K562 (cell line): ENCODE results near the gene NECTIN2. TPM values are rescaled to one million over a fixed set of nuclear protein-coding genes. Genes with fewer than 3 reads are reported as not detected.

Experiments
- ATAC-seq: fragments of 200-7000 bp; cut with Tn5 transposase; 3 replicates; pipeline ENCODE4 v1.9.1; 2020; ENCODE audit warnings: moderate library complexity
- BruUV-seq: library from RNA; stranded (reverse); fragments of 400-500 nt; replicated peaks from 2 replicates; lab custom pipeline; 2021; lab: Mats Ljungman, UMichigan
- CTCF ChIA-PET: fragments of 300-600 bp; formaldehyde crosslinking; extraction: SDS; loops from one replicate; lab custom pipeline; 2021; ENCODE audit warnings: low intra/inter-chr PET ratio; lab: Yijun Ruan, JAX
- POLR2A ChIA-PET: fragments of 300-600, 350-650 bp; sonication (Branson Sonifier 250); formaldehyde crosslinking; extraction: SDS; loops from one replicate; lab custom pipeline; 2021; ENCODE audit warnings: antibody characterized with exemption, inconsistent platforms; lab: Yijun Ruan, JAX
- DNase-seq, 4 experiments: peaks; one replicate each; pipeline versions ENCODE4 v3.0.0 to v3.0.0-alpha.2; 2011 to 2018; ENCODE audit warnings: low spot score in 3 of 4, mixed read lengths in 3 of 4; ENCODE audit errors: extremely low read depth in 1 of 4
- FAIRE-seq: peaks from 2 replicates; lab custom pipeline; 2011; peaks lifted over from hg19 to GRCh38; lab: Jason Lieb, UNC
- H2AFZ ChIP-seq: 2 replicates; pipeline ENCODE4 v1.6.0; 2011; ENCODE audit warnings: low read depth, low read length, control low read depth, inconsistent platforms
- H3K27ac ChIP-seq: fragments of 200-600 bp; 3 replicates; pipeline ENCODE4 v1.8.0; 2011; ENCODE audit warnings: low read depth, mild to moderate bottlenecking, control low read depth, inconsistent platforms, low read length, moderate library complexity, mixed read lengths; ENCODE audit errors: extremely low read depth
- H3K27me3 ChIP-seq, 2 experiments: fragments of 300-600 bp in 1 of 2; 2 replicates in 1 of 2; 3 replicates in 1 of 2; pipeline versions ENCODE4 v1.6.0 to v1.8.0; 2011; ENCODE audit warnings: inconsistent platforms in 2 of 2, low read length in 2 of 2, mild to moderate bottlenecking in 1 of 2, mixed read lengths in 1 of 2, moderate library complexity in 1 of 2; ENCODE audit not compliant: control insufficient read depth in 2 of 2, insufficient read depth in 2 of 2
- H3K36me3 ChIP-seq: fragments of 300-600 bp; 3 replicates; pipeline ENCODE4 v1.8.0; 2011; ENCODE audit warnings: mild to moderate bottlenecking, low read length, inconsistent platforms; ENCODE audit not compliant: control insufficient read depth, insufficient read depth
- H3K4me1 ChIP-seq, 2 experiments: fragments of 200-600 bp in 1 of 2; replicated peaks in 1 of 2; 2 replicates in 1 of 2; 3 replicates in 1 of 2; pipeline versions ENCODE4 v1.5.1 to v1.8.0; 2011; ENCODE audit warnings: inconsistent platforms in 2 of 2, low read length in 2 of 2, mild to moderate bottlenecking in 1 of 2, mixed read lengths in 1 of 2, moderate library complexity in 1 of 2; ENCODE audit not compliant: control insufficient read depth in 2 of 2, insufficient read depth in 2 of 2
- H3K4me2 ChIP-seq: 2 replicates; pipeline ENCODE4 v1.6.1; 2011; ENCODE audit warnings: low read length, control low read depth, inconsistent platforms, mixed read lengths; ENCODE audit not compliant: insufficient read depth
- H3K4me3 ChIP-seq: fragments of 200-600 bp; sonication (generic), shearing (Covaris generic); 2 replicates; pipeline ENCODE4 v1.5.1; 2016; ENCODE audit warnings: control low read depth, inconsistent platforms
- H3K79me2 ChIP-seq: fragments of 200-600 bp; 3 replicates; pipeline ENCODE4 v1.8.0; 2011; ENCODE audit warnings: low read length, inconsistent platforms; ENCODE audit not compliant: control insufficient read depth, insufficient read depth
- H3K9ac ChIP-seq, 2 experiments: 2 replicates each; pipeline versions ENCODE4 v1.6.0 to v1.6.1; 2011; ENCODE audit warnings: low read depth in 2 of 2, low read length in 2 of 2, control low read depth in 1 of 2, inconsistent platforms in 1 of 2, mild to moderate bottlenecking in 1 of 2, mixed read lengths in 1 of 2; ENCODE audit not compliant: insufficient read depth in 1 of 2
- H3K9me1 ChIP-seq: one replicate; pipeline ENCODE4 v1.6.0; 2011; ENCODE audit warnings: inconsistent platforms, mild to moderate bottlenecking, low read length, moderate library complexity; ENCODE audit not compliant: control insufficient read depth, insufficient read depth
- H3K9me3 ChIP-seq: replicated peaks from 2 replicates; pipeline ENCODE4 v1.5.1; 2011; ENCODE audit warnings: low read depth, low read length, inconsistent platforms; ENCODE audit not compliant: control insufficient read depth, insufficient read depth
- H4K20me1 ChIP-seq: replicated peaks from 2 replicates; pipeline ENCODE4 v1.6.1; 2011; ENCODE audit warnings: low read length, inconsistent platforms, mixed read lengths; ENCODE audit not compliant: control insufficient read depth, insufficient read depth
- CHCHD3 ChIP-seq: fragments of 250-450 bp; sonication (Bioruptor Pico); IDR thresholded peaks from 2 replicates; pipeline ENCODE4 v2.1.2; 2022; ENCODE audit warnings: mild to moderate bottlenecking
- ETV1 ChIP-seq: fragments of 450-650 bp; conservative IDR thresholded peaks from 2 replicates; pipeline ENCODE4 v1.6.1; 2016; ENCODE audit warnings: missing genetic modification characterization, control low read depth, low read depth, missing compliant biosample characterization
- FIP1L1 ChIP-seq: fragments of 200-400 bp; formaldehyde crosslinking; IDR thresholded peaks from 2 replicates; pipeline ENCODE4 v1.6.1; 2018; ENCODE audit warnings: mild to moderate bottlenecking, low read depth, low read length; ENCODE audit not compliant: poor library complexity, severe bottlenecking
- HIVEP1 ChIP-seq: fragments of 250-450 bp; sonication (Bioruptor Pico); IDR thresholded peaks from 2 replicates; pipeline ENCODE4 v1.4.0; 2020; ENCODE audit warnings: mild to moderate bottlenecking
- SREBF1 ChIP-seq: fragments of 150-350 bp; IDR thresholded peaks from 2 replicates; pipeline ENCODE4 v1.6.1; 2014; ENCODE audit warnings: antibody characterized with exemption, low read depth, low read length, borderline replicate concordance
- TOE1 ChIP-seq, 2 experiments: fragments of 450-650 bp in 1 of 2; sonication (generic) in 1 of 2; formaldehyde crosslinking in 1 of 2; IDR thresholded peaks; 2 replicates each; pipeline versions ENCODE4 v1.7.1 to v1.8.0; 2016 to 2022; ENCODE audit warnings: borderline replicate concordance in 2 of 2, mild to moderate bottlenecking in 2 of 2, antibody characterized with exemption in 1 of 2, inconsistent platforms in 1 of 2, low read depth in 1 of 2, missing genetic modification reagents in 1 of 2, moderate library complexity in 1 of 2
- ZFP30 ChIP-seq: fragments of 250-450 bp; sonication (Bioruptor Pico); IDR thresholded peaks from 2 replicates; pipeline ENCODE4 v1.8.0; 2022; ENCODE audit warnings: moderate library complexity, mild to moderate bottlenecking, inconsistent platforms, borderline replicate concordance
- ZNF347 ChIP-seq: fragments of 450-650 bp; formaldehyde crosslinking; IDR thresholded peaks from 2 replicates; pipeline ENCODE4 v1.4.0; 2020; ENCODE audit warnings: low read depth, mild to moderate bottlenecking, moderate library complexity
- ZNF57 ChIP-seq: fragments of 450-650 bp; formaldehyde crosslinking; IDR thresholded peaks from 2 replicates; pipeline ENCODE4 v1.4.0; 2020; ENCODE audit warnings: mild to moderate bottlenecking, moderate library complexity
- ZNF75A ChIP-seq: fragments of 450-650 bp; formaldehyde crosslinking; IDR thresholded peaks from 2 replicates; pipeline ENCODE4 v1.4.0; 2020; ENCODE audit warnings: mild to moderate bottlenecking
- ZNF778 ChIP-seq: fragments of 450-650 bp; formaldehyde crosslinking; IDR thresholded peaks from 2 replicates; pipeline ENCODE4 v1.4.0; 2020; ENCODE audit warnings: mild to moderate bottlenecking, moderate library complexity
- WGBS: fragments of 100-300 bp; shearing (Covaris generic); methylation state at CpG from one replicate; pipeline ENCODE4 v1.1.6; 2016; ENCODE audit warnings: low coverage, mixed read lengths; ENCODE audit not compliant: insufficient coverage; ENCODE audit errors: missing lambda C conversion rate; 5-methylcytosine and 5-hydroxymethylcytosine counted together
- in situ Hi-C: fragments of 300-500 bp; cut with MboI; formaldehyde crosslinking; loops from 4 replicates; pipeline ENCODE4 v1.15.0; 2018; ENCODE audit warnings: inconsistent platforms, mixed read lengths
- intact Hi-C: fragments of 100-400 bp; cut with micrococcal nuclease; formaldehyde crosslinking; loops from 2 replicates; pipeline ENCODE4 v1.14.2; 2022
- polyA plus RNA-seq, 8 experiments: library from polyadenylated mRNA; depleted of rRNA in 4 of 8; stranded (reverse) in 5 of 8; unstranded in 3 of 8; fragments of >200 nt; fragmentation: Nextera tagmentation in 2 of 8; fragmentation: Illumina TruSeq in 1 of 8; extraction: Ambion mirVana in 2 of 8; extraction: Trizol in 1 of 8; gene quantifications; 2 replicates each; pipeline versions ENCODE4 v1.2.1 to v1.2.3, GENCODE V29; 2011 to 2014; ENCODE audit warnings: inconsistent platforms in 1 of 8, missing spikeins in 1 of 8
- total RNA-seq, 7 experiments: library from RNA; depleted of rRNA in 6 of 7; stranded (reverse); fragments of >200 nt in 6 of 7; fragmentation: Illumina TruSeq in 2 of 7; extraction: Trizol in 2 of 7; gene quantifications; 2 replicates each; pipeline versions ENCODE4 v1.2.1 to v1.2.3, GENCODE V29; 2011 to 2021; ENCODE audit warnings: low replicate concordance in 1 of 7
- TF ChIP-seq, protein P1 (sequence below): fragments of 450-650 bp; formaldehyde crosslinking; IDR thresholded peaks from 2 replicates; pipeline ENCODE4 v1.4.0; 2020; ENCODE audit warnings: mild to moderate bottlenecking

NECTIN2 gene
- total and polyA plus RNA-seq, 9 of the 15 experiments (the other 6 are each of a cell fraction or from before 2014, with no cell fraction given): 3.9 to 94.9 (median 34.9) TPM

DNA sequence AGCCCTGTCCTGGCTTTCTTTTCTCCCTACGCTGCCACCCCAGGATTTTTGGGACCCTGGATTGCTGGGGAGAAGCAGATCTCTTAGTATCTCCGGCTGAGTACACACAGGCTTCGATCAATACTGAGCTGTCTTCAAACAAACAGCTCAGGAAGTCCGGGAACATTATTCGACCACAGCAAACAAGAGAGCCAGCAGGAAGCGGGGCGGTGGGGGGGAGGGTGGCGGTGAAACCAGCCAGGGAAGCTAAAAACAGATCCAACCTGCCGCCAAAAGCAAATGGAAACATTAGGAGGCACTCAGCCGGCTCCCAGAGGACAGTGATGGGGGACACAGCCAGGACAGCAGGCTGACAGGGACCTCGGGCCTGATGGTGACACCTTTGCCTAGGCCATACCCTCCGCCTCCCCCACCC lies 49.4 kb upstream of the NECTIN2 start:
- Histone ChIP-seq H3K4me3 (no peak overlapping the region), H2AFZ (0 out of 2 replicates have a peak overlapping the region, but pooled peaks have one; percentile 24), H3K9me1 (no peaks in the 10 kb centered on the region), H3K79me2 (no peaks in the 10 kb centered on the region), H3K27ac (no peak overlapping the region), H3K36me3 (no peaks in the 10 kb centered on the region), H3K27me3 (no peaks in the 10 kb centered on the region), H3K9me3 (no peaks in the 10 kb centered on the region), H4K20me1 (no peaks in the 10 kb centered on the region), H3K4me1 (peaks cover 3 to 11% of the 10 kb centered on the region in 2 experiments; a peak in 2 of 5 replicates), H3K4me2 (no peak overlapping the region), H3K9ac (peak overlapping the region in 1 of 2 experiments; percentile 52; a peak in 1 of 4 replicates)
- no peak for DNase-seq
- POLR2A ChIA-PET: no interaction called here
- 48% methylated on average over 4 of the region's 12 CpGs for WGBS
- FAIRE-seq: no peak
- no peak for ATAC-seq
- TF ChIP-seq ZNF57 (CRISPR knock-in tag): no peak
- no peak for TF ChIP-seq SREBF1
- TF ChIP-seq HIVEP1 (CRISPR knock-in tag): no peak
- TF ChIP-seq, protein P1, sequence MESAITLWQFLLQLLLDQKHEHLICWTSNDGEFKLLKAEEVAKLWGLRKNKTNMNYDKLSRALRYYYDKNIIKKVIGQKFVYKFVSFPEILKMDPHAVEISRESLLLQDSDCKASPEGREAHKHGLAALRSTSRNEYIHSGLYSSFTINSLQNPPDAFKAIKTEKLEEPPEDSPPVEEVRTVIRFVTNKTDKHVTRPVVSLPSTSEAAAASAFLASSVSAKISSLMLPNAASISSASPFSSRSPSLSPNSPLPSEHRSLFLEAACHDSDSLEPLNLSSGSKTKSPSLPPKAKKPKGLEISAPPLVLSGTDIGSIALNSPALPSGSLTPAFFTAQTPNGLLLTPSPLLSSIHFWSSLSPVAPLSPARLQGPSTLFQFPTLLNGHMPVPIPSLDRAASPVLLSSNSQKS: no peak
- no peak for TF ChIP-seq ETV1
- no peak for TF ChIP-seq ZNF778
- TF ChIP-seq FIP1L1: no peak
- no peak for TF ChIP-seq ZFP30 (CRISPR knock-in tag)
- no peak for TF ChIP-seq ZNF75A
- TF ChIP-seq TOE1 (IDR thresholded peaks at IDR 0.05; ENCODE audit: borderline replicate concordance): no peak
- TF ChIP-seq TOE1 (CRISPR knock-in tag; IDR thresholded peaks at IDR 0.05; ENCODE audit: borderline replicate concordance, low read depth): no peak
- no peak for TF ChIP-seq CHCHD3 (CRISPR knock-in tag)
- TF ChIP-seq ZNF347 (CRISPR knock-in tag): no peak
- intact Hi-C loops: no loop called here
- CTCF ChIA-PET: no interaction called here
- in situ Hi-C loops: no loop called here
- no TSS peak for BruUV-seq
